Upper lobe of left lung (tissue), 4 donors: ENCODE measurements around the gene GSTO2.

Experiments used
- POLR2A ChIP-seq, 4 donors: fragments of 450-650 bp; IDR thresholded peaks; one replicate each; pipeline ENCODE4 v1.5.1; 2016 to 2017; ENCODE audit warnings: antibody characterized with exemption in 4 of 4, mild to moderate bottlenecking in 2 of 4
- TF ChIP-seq, protein P1 (sequence below), 6 experiments: fragments of 450-650 bp in 4 of 6; fragments of 200-600 bp in 2 of 6; sonication (generic) in 2 of 6; IDR thresholded peaks; one replicate each; pipeline ENCODE4 v1.5.1; 2016 to 2019; ENCODE audit warnings: antibody characterized with exemption in 6 of 6

DNA sequence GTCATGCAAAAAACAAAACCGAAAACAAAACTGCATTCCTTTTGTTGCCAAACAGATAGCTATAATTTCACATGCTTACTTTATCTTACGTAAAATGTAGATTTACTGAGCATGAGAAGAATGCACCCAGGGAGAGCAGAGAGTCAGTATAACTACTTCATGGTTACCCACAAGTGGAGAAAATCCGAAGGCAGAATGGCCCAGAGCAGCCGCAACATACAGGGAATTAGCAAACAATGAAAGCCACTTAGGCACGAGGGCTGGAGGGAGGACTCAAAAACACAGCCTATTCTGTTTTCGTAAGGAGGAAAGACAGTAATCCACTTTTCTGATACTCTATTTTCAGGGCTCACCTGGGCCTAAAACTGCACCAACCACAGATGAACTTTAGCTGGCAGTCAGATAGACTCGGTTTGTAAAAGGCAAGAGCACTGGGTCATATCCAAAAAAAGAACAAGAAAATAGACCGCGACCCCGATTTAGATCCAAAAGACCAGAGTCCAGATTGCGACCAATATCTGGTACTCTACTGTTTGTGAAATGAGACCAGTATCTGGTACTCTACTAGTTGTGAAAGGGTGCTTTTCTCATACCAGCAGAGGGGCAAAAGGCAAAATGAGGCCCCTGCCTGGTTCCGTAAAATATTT lies 68.0 kb downstream of the GSTO2 start:
- TF ChIP-seq, protein P1, sequence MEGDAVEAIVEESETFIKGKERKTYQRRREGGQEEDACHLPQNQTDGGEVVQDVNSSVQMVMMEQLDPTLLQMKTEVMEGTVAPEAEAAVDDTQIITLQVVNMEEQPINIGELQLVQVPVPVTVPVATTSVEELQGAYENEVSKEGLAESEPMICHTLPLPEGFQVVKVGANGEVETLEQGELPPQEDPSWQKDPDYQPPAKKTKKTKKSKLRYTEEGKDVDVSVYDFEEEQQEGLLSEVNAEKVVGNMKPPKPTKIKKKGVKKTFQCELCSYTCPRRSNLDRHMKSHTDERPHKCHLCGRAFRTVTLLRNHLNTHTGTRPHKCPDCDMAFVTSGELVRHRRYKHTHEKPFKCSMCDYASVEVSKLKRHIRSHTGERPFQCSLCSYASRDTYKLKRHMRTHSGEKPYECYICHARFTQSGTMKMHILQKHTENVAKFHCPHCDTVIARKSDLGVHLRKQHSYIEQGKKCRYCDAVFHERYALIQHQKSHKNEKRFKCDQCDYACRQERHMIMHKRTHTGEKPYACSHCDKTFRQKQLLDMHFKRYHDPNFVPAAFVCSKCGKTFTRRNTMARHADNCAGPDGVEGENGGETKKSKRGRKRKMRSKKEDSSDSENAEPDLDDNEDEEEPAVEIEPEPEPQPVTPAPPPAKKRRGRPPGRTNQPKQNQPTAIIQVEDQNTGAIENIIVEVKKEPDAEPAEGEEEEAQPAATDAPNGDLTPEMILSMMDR (IDR thresholded peaks at IDR 0.05), result no peak
- peak in 1 of 4 donors; percentile 50 for TF ChIP-seq POLR2A (IDR thresholded peaks at IDR 0.05)
